Ascending aorta (tissue), 2 donors: ENCODE results near the gene NLRC3. TPM values are rescaled to one million over a fixed set of nuclear protein-coding genes. Genes with fewer than 3 reads are reported as not detected.
"Not testable (repeated sequence)": the region's sequence is repeated elsewhere in the genome, so short reads cannot be mapped to it uniquely, and the experiment has no call there.

Experiments
- DNase-seq, 2 donors: peaks; one replicate each; pipeline ENCODE4 v3.0.0-alpha.2; 2019; ENCODE audit warnings: low spot score in 2 of 2
- H3K27ac ChIP-seq, 2 donors: fragments of 200-600 bp; sonication (generic); one replicate each; pipeline ENCODE4 v1.5.1; 2016 to 2017; ENCODE audit warnings: mild to moderate bottlenecking in 1 of 2
- H3K27me3 ChIP-seq: fragments of 200-600 bp; sonication (generic); one replicate; pipeline ENCODE4 v1.5.1; 2017
- H3K36me3 ChIP-seq, 2 donors: fragments of 200-600 bp; sonication (generic); one replicate each; pipeline ENCODE4 v1.5.1; 2016
- H3K4me1 ChIP-seq, 2 donors: fragments of 200-600 bp; sonication (generic); one replicate each; pipeline ENCODE4 v1.5.1; 2016 to 2017; ENCODE audit warnings: mild to moderate bottlenecking in 1 of 2
- H3K4me3 ChIP-seq, 2 donors: fragments of 200-600 bp; sonication (generic); one replicate each; pipeline ENCODE4 v1.5.1; 2016 to 2017; ENCODE audit warnings: mild to moderate bottlenecking in 1 of 2
- H3K9me3 ChIP-seq, 2 donors: fragments of 200-600 bp; sonication (generic); one replicate each; pipeline ENCODE4 v1.5.1; 2016
- CTCF ChIP-seq, 3 experiments: fragments of 200-600 bp in 2 of 3; fragments of 450-650 bp in 1 of 3; sonication (generic) in 2 of 3; IDR thresholded peaks; one replicate each; pipeline ENCODE4 v1.5.1; 2016 to 2019; ENCODE audit warnings: antibody characterized with exemption in 3 of 3, mild to moderate bottlenecking in 1 of 3, moderate library complexity in 1 of 3
- intact Hi-C: fragments of 100-400 bp; cut with DNase I; formaldehyde crosslinking; loops from one replicate; pipeline ENCODE4 v1.15.1; 2023
- total RNA-seq: library from RNA; depleted of rRNA; stranded (reverse); fragments of >200 nt; gene quantifications from one replicate; pipeline ENCODE4 v1.1.0, GENCODE V29; 2016

Gene NLRC3
- total RNA-seq, 1 donor from 2014 or later: 2.1 TPM

DNA sequence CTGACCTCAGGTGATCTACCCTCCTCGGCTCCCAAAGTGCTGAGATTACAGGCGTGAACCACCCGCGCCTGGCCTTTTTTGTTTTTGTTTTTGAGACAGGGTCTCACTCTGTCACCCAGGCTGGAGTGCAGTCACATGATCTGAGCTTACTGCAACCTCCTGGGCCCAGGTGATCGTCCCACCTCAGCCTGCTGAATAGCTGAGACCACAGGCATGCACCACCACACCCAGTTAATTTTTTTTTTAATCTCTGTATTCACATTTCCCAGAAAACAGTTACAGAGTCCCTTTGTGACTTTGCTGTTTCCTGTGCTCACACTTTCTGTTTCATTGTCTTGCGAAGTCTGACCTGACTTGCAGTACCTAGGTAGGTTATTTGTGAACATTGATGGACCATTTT lies 73.7 kb downstream of the NLRC3 start:
- H3K36me3 ChIP-seq: peaks cover 10 to 24% of the 10 kb centered on the region in 2 donors
- H3K4me1 ChIP-seq: peaks cover 4% of the 10 kb centered on the region in 2 donors
- H3K4me3 ChIP-seq: no peak overlapping the region
- no peak for DNase-seq
- H3K27ac ChIP-seq: no peak overlapping the region
- no peaks in the 10 kb centered on the region for H3K9me3 ChIP-seq
- intact Hi-C loops: loop anchor here (5.0 kb wide), 2 partner anchors 196 to 236 kb away; partner anchors contain the start of genes TIGD7 and ZNF75A
- no peak for TF ChIP-seq CTCF (IDR thresholded peaks at IDR 0.05)
- H3K27me3 ChIP-seq: no peaks in the 10 kb centered on the region

DNA sequence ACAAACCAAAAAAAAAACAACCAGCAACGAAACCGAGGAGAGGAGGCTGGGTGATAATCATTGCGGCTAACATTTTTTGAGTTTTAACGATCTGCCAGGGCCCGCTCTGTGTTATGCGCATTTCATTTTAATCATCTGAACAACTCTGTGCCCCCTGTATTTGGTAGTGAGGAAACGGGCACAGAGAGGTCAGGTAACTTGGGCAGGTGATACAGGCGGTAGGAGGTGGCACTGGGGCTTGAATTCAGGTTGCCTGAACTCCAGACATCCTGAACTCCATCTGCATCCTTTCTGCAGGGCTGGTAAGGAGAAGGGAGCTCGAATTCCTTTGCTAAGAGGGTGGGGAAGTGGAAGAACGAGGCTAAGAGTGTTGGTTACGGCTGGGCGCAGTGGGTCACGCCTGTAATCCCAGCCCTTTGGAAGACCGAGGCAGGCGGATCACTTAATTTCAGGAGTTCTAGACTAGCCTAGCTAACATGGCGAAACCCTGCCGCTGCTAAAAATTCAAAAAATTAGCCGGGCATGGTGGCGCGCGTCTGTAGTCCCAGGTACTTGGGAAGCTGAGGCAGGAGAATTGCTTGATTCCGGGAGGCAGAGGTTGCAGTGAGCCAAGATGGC lies 75.3 kb downstream of the NLRC3 start:
- Histone ChIP-seq H3K36me3 (peaks cover 4 to 17% of the 10 kb centered on the region in 2 donors), H3K27me3 (no peaks in the 10 kb centered on the region), H3K4me3 (peak overlapping the region; percentile 72 to 93), H3K27ac (no peak overlapping the region), H3K9me3 (no peaks in the 10 kb centered on the region), H3K4me1 (peaks cover 4% of the 10 kb centered on the region in 2 donors)
- no peak for DNase-seq
- TF ChIP-seq CTCF (IDR thresholded peaks at IDR 0.05): no peak
- intact Hi-C loops: loop anchor here (2.0 to 5.0 kb wide), 3 partner anchors 45 to 235 kb away; partner anchors contain the start of genes TIGD7 and ZNF75A

DNA sequence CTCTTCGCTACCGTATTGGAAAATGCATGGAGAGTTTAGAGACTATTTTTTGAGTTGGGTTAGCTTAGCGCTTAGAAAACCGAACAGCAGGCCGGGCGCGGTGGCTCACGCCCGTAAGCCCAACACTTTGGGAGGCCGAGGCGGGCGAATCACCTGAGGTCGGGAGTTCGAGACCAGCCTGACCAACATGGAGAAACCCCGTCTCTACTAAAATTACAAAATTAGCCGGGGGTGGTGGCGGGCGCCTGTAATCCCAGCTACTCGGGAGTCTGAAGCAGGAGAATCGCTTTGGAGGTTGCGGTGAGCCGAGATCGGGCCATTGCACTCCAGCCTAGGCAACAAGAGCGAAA lies 75.8 kb downstream of the NLRC3 start:
- not testable (repeated sequence) for H3K4me1 ChIP-seq, DNase-seq, H3K27me3 ChIP-seq, H3K9me3 ChIP-seq
- Histone ChIP-seq H3K36me3 (peaks cover 2 to 13% of the 10 kb centered on the region in 2 donors), H3K27ac (peak overlapping the region; percentile 37 to 69), H3K4me3 (peak overlapping the region; percentile 72 to 93)
- intact Hi-C loops: loop anchor here (2.0 to 5.0 kb wide), 3 partner anchors 45 to 234 kb away; partner anchors contain the start of genes TIGD7 and ZNF75A

GRCh38 chr16:3498988-3499387 lies 78.2 kb downstream of the NLRC3 start:
- no peak overlapping the region for H3K27ac ChIP-seq
- peaks cover 4% of the 10 kb centered on the region in 2 donors for H3K4me1 ChIP-seq
- no peaks in the 10 kb centered on the region for H3K9me3 ChIP-seq
- no peak for DNase-seq
- intact Hi-C loops: no loop called here
- H3K36me3 ChIP-seq: no peaks in the 10 kb centered on the region
- no peaks in the 10 kb centered on the region for H3K27me3 ChIP-seq
- H3K4me3 ChIP-seq: no peak overlapping the region
- TF ChIP-seq CTCF (IDR thresholded peaks at IDR 0.05): no peak

DNA sequence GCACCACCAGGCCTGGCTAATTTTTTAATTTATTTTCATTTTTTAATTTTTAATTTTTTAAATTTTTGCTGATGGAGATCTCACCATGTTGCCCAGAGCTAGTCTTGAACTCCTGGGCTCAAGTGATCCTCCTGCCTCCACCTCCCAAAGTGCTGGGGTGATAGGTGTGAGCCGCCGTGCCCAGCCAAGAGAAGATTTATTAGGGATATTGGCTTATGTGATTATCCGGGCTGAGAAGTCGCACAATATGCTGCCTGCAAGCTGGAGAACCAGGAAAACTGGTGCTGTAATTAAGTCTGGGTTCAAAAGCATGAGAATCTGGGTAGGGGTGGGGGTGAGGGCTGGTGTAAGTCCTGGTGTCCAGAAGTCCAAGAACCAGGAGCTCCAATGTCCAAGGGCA lies 79.4 kb downstream of the NLRC3 start:
- no peaks in the 10 kb centered on the region for H3K36me3 ChIP-seq
- intact Hi-C loops: no loop called here
- H3K27me3 ChIP-seq: no peaks in the 10 kb centered on the region
- no peak overlapping the region for H3K4me3 ChIP-seq
- H3K27ac ChIP-seq: no peak overlapping the region
- H3K4me1 ChIP-seq: peaks cover 4% of the 10 kb centered on the region in 2 donors
- TF ChIP-seq CTCF (IDR thresholded peaks at IDR 0.05): no peak
- DNase-seq: no peak
- no peaks in the 10 kb centered on the region for H3K9me3 ChIP-seq

GRCh38 chr16:3496386-3496785 lies 80.8 kb downstream of the NLRC3 start:
- H3K27ac ChIP-seq: no peak overlapping the region
- H3K27me3 ChIP-seq: no peaks in the 10 kb centered on the region
- no peak for DNase-seq
- no peak for TF ChIP-seq CTCF (IDR thresholded peaks at IDR 0.05)
- H3K4me3 ChIP-seq: no peak overlapping the region
- peaks cover 0 to 3% of the 10 kb centered on the region in 2 donors for H3K4me1 ChIP-seq
- intact Hi-C loops: no loop called here
- H3K9me3 ChIP-seq: no peaks in the 10 kb centered on the region
- H3K36me3 ChIP-seq: no peaks in the 10 kb centered on the region
